Measurements from ENCODE around the gene FOXA3. TPM values are rescaled to one million over a fixed set of nuclear protein-coding genes. Genes with fewer than 3 reads are reported as not detected.

Gene FOXA3
- total RNA-seq, 1 experiment from 2014 or later, result 5.8 TPM

DNA sequence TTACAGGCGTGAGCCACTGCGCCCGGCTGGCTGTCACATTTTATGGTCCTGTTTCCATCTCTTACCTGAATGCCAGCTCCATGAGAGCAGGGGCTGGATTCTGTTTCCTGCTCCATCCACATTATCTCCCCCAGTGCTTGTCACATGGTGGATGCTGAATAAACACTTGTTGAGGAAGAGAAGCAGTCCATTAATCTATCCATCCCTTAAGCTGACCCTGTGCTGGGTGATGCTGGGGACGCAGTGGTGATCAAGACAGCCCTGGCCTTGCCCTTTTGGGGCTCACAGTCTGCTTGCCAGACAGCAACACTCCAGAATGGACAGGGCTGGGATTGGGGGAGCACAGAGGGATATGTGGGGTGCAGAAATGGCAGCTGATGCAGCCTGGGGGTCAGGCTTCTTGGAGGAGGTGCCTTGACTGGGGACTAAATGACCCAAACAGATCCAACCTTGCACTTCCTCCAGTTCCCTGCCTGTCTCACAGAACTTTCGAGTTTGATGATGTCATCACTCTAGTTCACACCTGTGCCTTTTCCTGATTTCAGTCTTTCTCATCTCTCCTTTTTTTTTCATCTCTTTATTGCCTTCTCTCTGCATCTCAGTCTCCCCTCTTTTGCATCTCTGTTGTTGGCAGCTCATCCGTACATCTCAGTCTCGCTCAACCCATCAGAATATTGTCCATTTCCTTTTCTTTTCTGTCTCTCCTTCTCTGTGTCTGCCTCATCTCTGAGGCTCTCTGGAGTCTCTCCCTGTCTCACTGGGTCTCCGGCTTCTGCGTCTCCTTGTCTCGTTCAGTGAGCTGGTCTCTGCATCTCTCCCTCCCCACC, 17.2 kb downstream of the FOXA3 start:
- no peak for DNase-seq (ENCODE audit: low read depth, low spot score)
- CTCF ChIA-PET, result interaction anchor here (1.0 to 5.0 kb wide), 4 partner anchors 17 to 195 kb away, joined by 3 to 45 read pairs (median 11); partner anchors contain the start of genes FOXA3 and SYMPK
- H3K9me2 ChIP-seq (ENCODE audit: insufficient read depth), result no peaks in the 10 kb centered on the region
- no peaks in the 10 kb centered on the region for H3K36me3 ChIP-seq (ENCODE audit: control insufficient read depth in 1 of 2, insufficient read depth in 2 of 2, low read length in 2 of 2)
- intact Hi-C loops (cut with micrococcal nuclease), result no loop called here
- H3K4me1 ChIP-seq (ENCODE audit: control insufficient read depth in 1 of 2, insufficient read depth in 2 of 2, low read length in 2 of 2), result peaks cover 27 to 56% of the 10 kb centered on the region in 2 experiments
- RAD21 ChIA-PET (ENCODE audit: low non-redundant PET in 1 of 2, low total read pairs in 2 of 2, uncharacterized antibody in 2 of 2, unreplicated experiment in 2 of 2), result interaction anchor here in 1 of 2 experiments (0.8 to 1.3 kb wide), 2 partner anchors 17 to 18 kb away, joined by 4 read pairs; partner anchors contain the start of genes FOXA3 and SYMPK
- ATAC-seq, result no peak
- H3K4me3 ChIP-seq (replicated peaks in 1 of 2; ENCODE audit: low read depth in 1 of 2, low read length in 2 of 2), result no peak overlapping the region
- POLR2A ChIA-PET, result interaction anchor here (3.3 kb wide), 1 partner anchor 17 kb away, joined by 24 read pairs; the partner anchor contains the start of genes FOXA3 and SYMPK
- peaks cover 15% of the 10 kb centered on the region for H3K79me2 ChIP-seq (ENCODE audit: insufficient read depth, low read length)
- no peaks in the 10 kb centered on the region for H3K9me3 ChIP-seq (ENCODE audit: control insufficient read depth in 1 of 2, insufficient read depth in 1 of 2, low read depth in 1 of 2, low read length in 2 of 2)
- H3K9ac ChIP-seq (ENCODE audit: low read length), result 0 out of 2 replicates have a peak overlapping the region, but pooled peaks have one; percentile 57
- H3K27ac ChIP-seq (ENCODE audit: low read depth, low read length), result peak overlapping the region; percentile 68; the same call in 1 of the 2 replicates
- no peak overlapping the region for H2AFZ ChIP-seq (ENCODE audit: low read depth, low read length, poor library complexity, severe bottlenecking)
- no peaks in the 10 kb centered on the region for H3K27me3 ChIP-seq (ENCODE audit: insufficient read depth, low read length)
- peak overlapping the region; percentile 96 for H3K4me2 ChIP-seq (ENCODE audit: low read length)
- BruUV-seq (replicated peaks), result no TSS peak
- no peaks in the 10 kb centered on the region for H4K20me1 ChIP-seq (ENCODE audit: insufficient read depth)
- TF ChIP-seq EZH2 (IDR thresholded peaks at IDR 0.05) (no peak), EZH2phosphoT487 (IDR thresholded peaks at IDR 0.05; ENCODE audit: borderline replicate concordance) (no peak), ZNF274 (IDR thresholded peaks at IDR 0.05; ENCODE audit: low read depth, low read length) (no peak), EGR1 (IDR thresholded peaks at IDR 0.05; ENCODE audit: low read depth) (no peak), CBX3 (IDR thresholded peaks at IDR 0.05; ENCODE audit: low read depth) (no peak), ZFX (IDR thresholded peaks at IDR 0.05) (no peak), TCF7L2 (IDR thresholded peaks at IDR 0.05; ENCODE audit: borderline replicate concordance, extremely low read depth, insufficient read depth, insufficient read length) (no peak), FOSL1 (IDR thresholded peaks at IDR 0.05; ENCODE audit: low read depth) (no peak), SRF (IDR thresholded peaks at IDR 0.05; ENCODE audit: low read depth) (no peak), ELF1 (IDR thresholded peaks at IDR 0.05; ENCODE audit: borderline replicate concordance, low read depth) (no peak), POLR2A (IDR thresholded peaks at IDR 0.05; ENCODE audit: borderline replicate concordance, extremely low read depth, insufficient read depth, insufficient read length) (no peak), SIN3A (IDR thresholded peaks at IDR 0.05; ENCODE audit: low read depth) (no peak)
- TF ChIP-seq, protein P1, sequence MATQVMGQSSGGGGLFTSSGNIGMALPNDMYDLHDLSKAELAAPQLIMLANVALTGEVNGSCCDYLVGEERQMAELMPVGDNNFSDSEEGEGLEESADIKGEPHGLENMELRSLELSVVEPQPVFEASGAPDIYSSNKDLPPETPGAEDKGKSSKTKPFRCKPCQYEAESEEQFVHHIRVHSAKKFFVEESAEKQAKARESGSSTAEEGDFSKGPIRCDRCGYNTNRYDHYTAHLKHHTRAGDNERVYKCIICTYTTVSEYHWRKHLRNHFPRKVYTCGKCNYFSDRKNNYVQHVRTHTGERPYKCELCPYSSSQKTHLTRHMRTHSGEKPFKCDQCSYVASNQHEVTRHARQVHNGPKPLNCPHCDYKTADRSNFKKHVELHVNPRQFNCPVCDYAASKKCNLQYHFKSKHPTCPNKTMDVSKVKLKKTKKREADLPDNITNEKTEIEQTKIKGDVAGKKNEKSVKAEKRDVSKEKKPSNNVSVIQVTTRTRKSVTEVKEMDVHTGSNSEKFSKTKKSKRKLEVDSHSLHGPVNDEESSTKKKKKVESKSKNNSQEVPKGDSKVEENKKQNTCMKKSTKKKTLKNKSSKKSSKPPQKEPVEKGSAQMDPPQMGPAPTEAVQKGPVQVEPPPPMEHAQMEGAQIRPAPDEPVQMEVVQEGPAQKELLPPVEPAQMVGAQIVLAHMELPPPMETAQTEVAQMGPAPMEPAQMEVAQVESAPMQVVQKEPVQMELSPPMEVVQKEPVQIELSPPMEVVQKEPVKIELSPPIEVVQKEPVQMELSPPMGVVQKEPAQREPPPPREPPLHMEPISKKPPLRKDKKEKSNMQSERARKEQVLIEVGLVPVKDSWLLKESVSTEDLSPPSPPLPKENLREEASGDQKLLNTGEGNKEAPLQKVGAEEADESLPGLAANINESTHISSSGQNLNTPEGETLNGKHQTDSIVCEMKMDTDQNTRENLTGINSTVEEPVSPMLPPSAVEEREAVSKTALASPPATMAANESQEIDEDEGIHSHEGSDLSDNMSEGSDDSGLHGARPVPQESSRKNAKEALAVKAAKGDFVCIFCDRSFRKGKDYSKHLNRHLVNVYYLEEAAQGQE (IDR thresholded peaks at IDR 0.05; ENCODE audit: low read depth), result no peak
- TF ChIP-seq, protein P2, sequence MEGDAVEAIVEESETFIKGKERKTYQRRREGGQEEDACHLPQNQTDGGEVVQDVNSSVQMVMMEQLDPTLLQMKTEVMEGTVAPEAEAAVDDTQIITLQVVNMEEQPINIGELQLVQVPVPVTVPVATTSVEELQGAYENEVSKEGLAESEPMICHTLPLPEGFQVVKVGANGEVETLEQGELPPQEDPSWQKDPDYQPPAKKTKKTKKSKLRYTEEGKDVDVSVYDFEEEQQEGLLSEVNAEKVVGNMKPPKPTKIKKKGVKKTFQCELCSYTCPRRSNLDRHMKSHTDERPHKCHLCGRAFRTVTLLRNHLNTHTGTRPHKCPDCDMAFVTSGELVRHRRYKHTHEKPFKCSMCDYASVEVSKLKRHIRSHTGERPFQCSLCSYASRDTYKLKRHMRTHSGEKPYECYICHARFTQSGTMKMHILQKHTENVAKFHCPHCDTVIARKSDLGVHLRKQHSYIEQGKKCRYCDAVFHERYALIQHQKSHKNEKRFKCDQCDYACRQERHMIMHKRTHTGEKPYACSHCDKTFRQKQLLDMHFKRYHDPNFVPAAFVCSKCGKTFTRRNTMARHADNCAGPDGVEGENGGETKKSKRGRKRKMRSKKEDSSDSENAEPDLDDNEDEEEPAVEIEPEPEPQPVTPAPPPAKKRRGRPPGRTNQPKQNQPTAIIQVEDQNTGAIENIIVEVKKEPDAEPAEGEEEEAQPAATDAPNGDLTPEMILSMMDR (IDR thresholded peaks at IDR 0.05 in 2 of 3, conservative IDR thresholded peaks at IDR 0.05 in 1 of 3; ENCODE audit: borderline replicate concordance in 1 of 3, insufficient read depth in 1 of 3, low read depth in 2 of 3, low read length in 2 of 3), result no peak
- TF ChIP-seq, protein P3, sequence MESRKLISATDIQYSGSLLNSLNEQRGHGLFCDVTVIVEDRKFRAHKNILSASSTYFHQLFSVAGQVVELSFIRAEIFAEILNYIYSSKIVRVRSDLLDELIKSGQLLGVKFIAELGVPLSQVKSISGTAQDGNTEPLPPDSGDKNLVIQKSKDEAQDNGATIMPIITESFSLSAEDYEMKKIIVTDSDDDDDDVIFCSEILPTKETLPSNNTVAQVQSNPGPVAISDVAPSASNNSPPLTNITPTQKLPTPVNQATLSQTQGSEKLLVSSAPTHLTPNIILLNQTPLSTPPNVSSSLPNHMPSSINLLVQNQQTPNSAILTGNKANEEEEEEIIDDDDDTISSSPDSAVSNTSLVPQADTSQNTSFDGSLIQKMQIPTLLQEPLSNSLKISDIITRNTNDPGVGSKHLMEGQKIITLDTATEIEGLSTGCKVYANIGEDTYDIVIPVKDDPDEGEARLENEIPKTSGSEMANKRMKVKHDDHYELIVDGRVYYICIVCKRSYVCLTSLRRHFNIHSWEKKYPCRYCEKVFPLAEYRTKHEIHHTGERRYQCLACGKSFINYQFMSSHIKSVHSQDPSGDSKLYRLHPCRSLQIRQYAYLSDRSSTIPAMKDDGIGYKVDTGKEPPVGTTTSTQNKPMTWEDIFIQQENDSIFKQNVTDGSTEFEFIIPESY (IDR thresholded peaks at IDR 0.05; ENCODE audit: extremely low read depth, insufficient replicate concordance, low read length), result no peak
